Pancreas (tissue), 10 donors: ENCODE results near the gene TMEM143. TPM values are rescaled to one million over a fixed set of nuclear protein-coding genes. Genes with fewer than 3 reads are reported as not detected.
"Not testable (repeated sequence)": the region's sequence is repeated elsewhere in the genome, so short reads cannot be mapped to it uniquely, and the experiment has no call there.

Experiments used
- ATAC-seq, 4 donors: fragments of 200-7000 bp; cut with Tn5 transposase; one replicate each; pipeline versions ENCODE4 v1.8.0 to v1.9.1; 2020; ENCODE audit warnings: mild to moderate bottlenecking in 4 of 4, moderate library complexity in 4 of 4
- DNase-seq, 6 donors: peaks; one replicate each; pipeline ENCODE4 v3.0.0-alpha.2; 2020
- FAIRE-seq: peaks from 2 replicates; lab custom pipeline; 2012; peaks lifted over from hg19 to GRCh38; lab: Jason Lieb, UNC
- H3K27ac ChIP-seq, 4 donors: fragments of 200-600 bp; sonication (generic); 1 replicate in 3 of 4; 2 replicates in 1 of 4; pipeline versions ENCODE4 v1.5.0 to v1.8.0; 2020
- H3K27me3 ChIP-seq, 4 donors: fragments of 200-600 bp; one replicate each; pipeline ENCODE4 v1.8.0; 2021
- H3K36me3 ChIP-seq, 3 donors: fragments of 200-600 bp; sonication (generic) in 1 of 3; one replicate each; pipeline versions ENCODE4 v1.5.0 to v1.8.0; 2020 to 2021
- H3K4me1 ChIP-seq, 3 donors: fragments of 200-600 bp; one replicate each; pipeline ENCODE4 v1.8.0; 2021
- H3K4me3 ChIP-seq, 4 donors: fragments of 200-600 bp; sonication (generic) in 2 of 4; one replicate each; pipeline versions ENCODE4 v1.5.0 to v1.8.0; 2020 to 2021
- H3K9me3 ChIP-seq, 4 donors: fragments of 200-600 bp; one replicate each; pipeline ENCODE4 v1.8.0; 2021
- CTCF ChIP-seq, 4 donors: fragments of 200-600 bp; sonication (generic) in 3 of 4; IDR thresholded peaks; one replicate each; pipeline versions ENCODE4 v1.5.0 to v1.8.0; 2021; ENCODE audit warnings: antibody characterized with exemption in 4 of 4
- WGBS, 2 donors: extraction: QIAGEN DNeasy Blood & Tissue Kit; methylation state at CpG; one replicate each; pipeline ENCODE4 v1.1.7; 2013; 5-methylcytosine and 5-hydroxymethylcytosine counted together
- intact Hi-C, 3 donors: fragments of 100-400 bp; cut with DNase I; formaldehyde crosslinking; loops; one replicate each; pipeline versions ENCODE4 v1.11.1 to v1.14.2; 2022
- polyA plus RNA-seq, 2 donors: library from polyadenylated mRNA; stranded (reverse); fragments of 200-250 nt; gene quantifications; one replicate each; pipeline ENCODE4 v1.2.3, GENCODE V29; 2013
- total RNA-seq, 6 donors: library from RNA; stranded (reverse); fragmentation: NEBNext Ultra II Directional in 4 of 6; extraction: Animal tissue kit (Norgen Biotek cat#: 25700) in 4 of 6; gene quantifications; one replicate each; pipeline versions ENCODE4 v1.2.1 to v1.2.4, GENCODE V29; 2021 to 2023
- donor health status: healthy with polysubstance abuse.
- donor health status: DM: no; HTN: no; CAD: no; lungs with moderate emphysema.
- donor health status: DM: no; HTN: no; CAD: no.
- donor health status: control.
- donor health status: control.
- donor health status: Bipolar disorder and iron deficiency.
- donor health status: DM: yes; HTN: yes; CAD: no.
- donor health status: DM: no; HTN: no; CAD: no.
- donor health status: DM: no; HTN: no; CAD: no.
- donor health status: DM: yes; HTN: yes; CAD: no.

Gene TMEM143
- total and polyA plus RNA-seq, 8 donors: 3.3 to 11.2 (median 5.1) TPM

DNA sequence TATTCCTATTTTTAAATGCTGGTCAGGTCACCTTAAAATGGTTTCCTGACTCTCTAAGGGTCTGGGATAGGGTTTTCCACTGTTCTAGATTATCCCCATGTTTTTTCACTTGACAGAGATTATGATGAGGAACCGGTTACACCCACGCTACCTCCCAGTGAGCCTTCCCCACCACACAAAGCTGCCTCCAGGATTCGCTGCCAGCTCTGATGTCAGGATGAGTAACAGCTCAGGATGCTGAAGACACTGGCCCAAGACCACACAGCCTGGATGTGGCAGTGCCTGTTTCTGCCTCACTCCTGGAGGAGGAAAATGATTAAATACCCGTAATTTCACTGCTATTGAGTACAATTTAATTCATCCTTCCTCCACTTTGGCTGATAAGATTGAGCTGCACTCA lies 70.9 kb downstream of the TMEM143 start:
- Histone ChIP-seq H3K4me3 (no peak overlapping the region), H3K4me1 (peaks cover 0 to 4% (median 4%) of the 10 kb centered on the region in 3 donors), H3K36me3 (no peaks in the 10 kb centered on the region), H3K9me3 (no peaks in the 10 kb centered on the region), H3K27ac (no peak overlapping the region), H3K27me3 (no peaks in the 10 kb centered on the region)
- no peak for TF ChIP-seq CTCF (IDR thresholded peaks at IDR 0.05)
- ATAC-seq: no peak
- WGBS, 2 donors: 86 to 92% methylated on average over 4 of the region's 4 CpGs
- DNase-seq: no peak
- intact Hi-C loops: no loop called here
- no peak for FAIRE-seq

DNA sequence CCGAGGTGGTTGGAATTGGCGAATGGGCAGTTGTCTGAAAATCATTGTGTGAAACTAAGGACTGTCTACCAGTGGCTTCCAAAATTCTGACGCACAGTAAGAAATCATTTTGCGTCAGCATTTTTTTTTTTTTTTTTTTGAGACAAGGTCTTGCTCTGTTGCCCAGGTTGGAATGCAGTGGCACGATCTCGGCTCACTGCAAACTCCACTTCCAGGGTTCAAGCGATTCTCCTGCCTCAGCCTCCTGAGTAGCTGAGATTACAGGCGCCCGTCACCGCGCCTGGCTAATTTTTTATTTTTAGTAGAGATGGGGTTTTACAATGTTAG lies 72.3 kb downstream of the TMEM143 start:
- H3K27me3 ChIP-seq, H3K36me3 ChIP-seq, H3K4me1 ChIP-seq, intact Hi-C loops, FAIRE-seq, DNase-seq, H3K27ac ChIP-seq, ATAC-seq, H3K9me3 ChIP-seq: not testable (repeated sequence)
- 21 to 26% methylated on average over 11 of the region's 11 CpGs for WGBS, 2 donors
- peak overlapping the region in 2 of 4 donors; percentile 34 to 49 for H3K4me3 ChIP-seq

DNA sequence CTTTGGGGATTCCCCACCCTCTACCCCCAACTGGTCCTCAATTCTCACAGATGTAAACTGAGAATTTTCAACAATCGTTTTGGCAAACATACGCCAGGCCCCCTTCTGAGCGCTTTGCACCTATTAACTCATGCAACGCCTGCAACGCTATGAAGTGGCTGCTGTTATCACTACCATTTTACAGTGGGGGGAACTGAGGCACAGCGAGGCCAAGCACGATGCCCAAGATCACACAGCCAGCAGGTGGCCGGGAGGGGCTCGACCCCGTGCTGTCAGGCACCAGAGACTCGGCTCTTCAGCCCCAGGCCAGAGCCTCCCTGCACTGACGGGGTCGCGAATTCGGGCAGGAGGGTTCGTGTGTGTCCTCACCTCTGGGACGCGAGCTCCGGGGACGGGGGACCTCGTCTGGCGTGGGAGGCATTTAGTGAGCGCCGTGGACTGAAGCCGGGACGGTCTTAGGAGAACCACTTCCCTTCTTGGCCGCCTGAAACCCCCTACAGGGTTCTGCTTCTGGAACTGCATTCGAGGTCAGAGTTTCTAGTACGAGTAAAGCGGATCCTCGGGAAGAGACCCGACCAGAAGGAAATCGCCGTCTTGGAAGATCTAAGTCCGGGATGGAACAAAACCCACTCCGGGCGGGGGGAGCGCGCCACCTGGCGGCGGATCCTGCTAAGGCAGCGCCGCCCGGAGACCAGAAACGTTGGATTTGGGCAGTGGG lies 72.8 kb downstream of the TMEM143 start:
- FAIRE-seq: no peak

DNA sequence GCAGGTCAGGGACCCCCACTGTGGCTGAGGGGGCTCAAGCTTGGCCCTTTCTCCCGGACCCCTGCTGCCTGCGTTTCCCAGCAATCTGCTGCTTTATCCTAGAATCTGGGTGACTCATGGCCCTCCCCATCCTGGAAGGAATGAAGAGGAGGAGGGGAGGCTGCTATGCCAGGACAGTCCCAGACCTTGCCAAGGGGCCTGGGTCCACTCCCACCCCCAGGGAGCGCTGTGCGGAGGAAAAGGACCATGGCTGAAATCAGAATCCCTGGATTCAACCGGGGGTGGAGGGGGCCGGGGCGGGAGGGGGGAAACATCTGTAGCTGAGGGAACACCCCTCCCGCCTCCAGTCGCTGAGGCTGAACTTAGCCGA lies 73.4 kb downstream of the TMEM143 start:
- TF ChIP-seq CTCF (IDR thresholded peaks at IDR 0.05): no peak
- FAIRE-seq (no peak), ATAC-seq (peak in 3 of 4 donors; percentile 36 to 53 (median 43)), DNase-seq (peak in 1 of 6 donors; percentile 20)
- Histone ChIP-seq H3K36me3 (no peaks in the 10 kb centered on the region), H3K27me3 (no peaks in the 10 kb centered on the region), H3K27ac (no peak overlapping the region), H3K4me1 (peaks cover 0 to 4% (median 4%) of the 10 kb centered on the region in 3 donors), H3K9me3 (no peaks in the 10 kb centered on the region), H3K4me3 (peak overlapping the region in 1 of 4 donors; percentile 49)
- intact Hi-C loops: no loop called here
- 13 to 15% methylated on average over 10 of the region's 10 CpGs for WGBS, 2 donors

More for the DNA sequence above, 72.8 kb downstream of the TMEM143 start:
- no peaks in the 10 kb centered on the region for H3K36me3 ChIP-seq
- no peak overlapping the region for H3K27ac ChIP-seq
- DNase-seq (peak; percentile 46 to 94 (median 82)), ATAC-seq (peak; percentile 92 to 97 (median 94))
- H3K4me3 ChIP-seq: peak overlapping the region in 2 of 4 donors; percentile 34 to 49
- TF ChIP-seq CTCF (IDR thresholded peaks at IDR 0.05): peak; percentile 93 to 97 (median 94)
- H3K4me1 ChIP-seq: peaks cover 0 to 4% (median 4%) of the 10 kb centered on the region in 3 donors
- H3K9me3 ChIP-seq: no peaks in the 10 kb centered on the region
- H3K27me3 ChIP-seq: no peaks in the 10 kb centered on the region
- WGBS, 2 donors: 1 to 2% methylated on average over 45 of the region's 45 CpGs
- intact Hi-C loops: no loop called here

GRCh38 chr19:48287748-48288147 lies 76.0 kb downstream of the TMEM143 start:
- intact Hi-C loops: no loop called here
- no peaks in the 10 kb centered on the region for H3K9me3 ChIP-seq
- H3K4me3 ChIP-seq: no peak overlapping the region
- ATAC-seq: no peak
- no peaks in the 10 kb centered on the region for H3K36me3 ChIP-seq
- no peak overlapping the region for H3K27ac ChIP-seq
- no peaks in the 10 kb centered on the region for H3K27me3 ChIP-seq
- peaks cover 0 to 4% (median 4%) of the 10 kb centered on the region in 3 donors for H3K4me1 ChIP-seq
- FAIRE-seq: no peak
- no peak for DNase-seq
- WGBS, 2 donors: 73 to 87% methylated on average over 3 of the region's 3 CpGs
- TF ChIP-seq CTCF (IDR thresholded peaks at IDR 0.05): no peak
